Measurements from ENCODE around the gene GRAMD4.

DNA sequence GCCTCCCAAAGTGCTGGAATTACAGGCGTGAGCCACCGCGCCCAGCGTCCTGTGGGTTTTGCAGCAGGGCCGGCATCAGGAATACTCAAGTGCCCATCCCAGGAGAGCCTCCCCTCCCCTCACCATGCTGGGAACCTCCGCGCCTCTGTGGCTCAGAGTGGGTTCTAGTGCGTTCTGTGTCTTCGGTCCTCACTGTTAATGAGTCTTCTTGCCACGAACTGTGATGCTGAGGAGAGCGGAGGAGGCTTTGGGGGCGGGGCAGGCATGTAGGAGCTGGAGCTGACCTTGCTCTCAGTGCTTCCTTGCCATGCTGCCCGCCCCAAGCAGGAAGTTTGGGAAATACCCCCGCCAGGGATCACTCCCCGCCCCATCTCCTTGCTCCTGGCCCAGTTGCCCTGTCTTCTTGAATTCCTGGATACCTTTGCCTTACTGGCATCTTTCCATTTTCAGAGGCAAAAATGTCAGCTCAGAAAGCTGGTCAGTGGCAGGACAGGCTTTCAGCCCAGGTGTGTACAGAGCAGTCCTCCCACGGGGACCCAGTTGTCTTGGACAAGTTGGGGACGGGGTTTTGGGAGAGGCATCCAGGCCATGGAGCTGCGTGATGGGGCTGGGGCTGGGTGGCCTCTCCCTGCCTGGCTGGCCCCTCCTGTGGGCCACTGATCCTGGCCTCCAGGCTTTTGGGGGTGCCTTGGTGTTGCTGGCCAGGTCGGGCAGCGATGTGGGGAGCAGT lies 5.1 kb downstream of the GRAMD4 start:
- TF ChIP-seq POLR2AphosphoS5 (IDR thresholded peaks at IDR 0.05; ENCODE audit: low read depth, low read length), result no peak
- TF ChIP-seq POLR2A (IDR thresholded peaks at IDR 0.05; ENCODE audit: low read depth, low read length), result no peak
- no peak for TF ChIP-seq TAF1 (IDR thresholded peaks at IDR 0.05; ENCODE audit: low read depth, low read length)
- TF ChIP-seq SPI1 (IDR thresholded peaks at IDR 0.05; ENCODE audit: low read depth, low read length), result no peak

All from GM12891 (cell line).